NCI-H1694 treated with DMSO at 0.1 percent for 48 hours (cell line): Measurements from ENCODE around the gene CCDC82.

Experiments
- DNase-seq: peaks from one replicate; lab custom pipeline; 2025; lab: John Stamatoyannopoulos, UW

CCDC82 gene

DNA sequence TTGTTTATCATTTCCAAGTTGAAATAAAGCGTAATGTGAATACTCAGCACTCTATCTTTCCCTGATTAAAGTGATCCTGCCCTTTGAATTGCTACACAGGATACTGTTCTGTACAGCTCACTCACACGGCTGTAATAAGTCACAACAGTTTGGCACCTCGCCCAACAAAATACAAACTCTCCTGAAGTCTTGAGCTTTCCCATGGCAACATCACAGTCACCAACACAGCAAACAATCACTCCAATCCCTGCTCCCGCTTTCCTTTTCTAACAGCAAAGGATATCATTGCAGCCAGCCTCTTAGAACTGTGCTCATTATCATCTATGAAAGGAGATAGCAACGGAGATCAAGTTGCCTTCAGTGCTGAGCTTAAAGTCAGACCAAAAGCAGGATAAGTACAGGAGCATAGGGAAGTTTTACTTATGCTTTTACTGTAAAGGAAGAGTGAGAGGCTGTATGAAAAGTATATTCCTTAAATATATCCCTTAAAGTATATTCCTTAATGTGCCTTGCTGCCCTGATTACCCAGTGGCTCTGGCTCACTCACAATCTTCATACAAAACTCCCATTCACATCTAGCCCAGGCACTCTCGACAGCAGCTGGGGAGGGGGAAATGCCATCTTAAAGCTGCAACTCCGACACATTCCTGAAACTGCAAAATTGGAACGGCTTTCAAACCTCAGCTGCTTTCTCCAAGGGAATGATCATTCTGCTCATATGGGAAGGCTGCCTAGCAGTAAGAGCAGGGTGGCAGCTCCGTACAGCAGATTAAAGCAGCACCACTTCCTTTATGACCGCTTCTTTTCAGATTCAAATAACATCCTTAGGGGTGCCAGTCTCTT, 82.6 kb downstream of the CCDC82 start:
- DNase-seq = no peak

DNA sequence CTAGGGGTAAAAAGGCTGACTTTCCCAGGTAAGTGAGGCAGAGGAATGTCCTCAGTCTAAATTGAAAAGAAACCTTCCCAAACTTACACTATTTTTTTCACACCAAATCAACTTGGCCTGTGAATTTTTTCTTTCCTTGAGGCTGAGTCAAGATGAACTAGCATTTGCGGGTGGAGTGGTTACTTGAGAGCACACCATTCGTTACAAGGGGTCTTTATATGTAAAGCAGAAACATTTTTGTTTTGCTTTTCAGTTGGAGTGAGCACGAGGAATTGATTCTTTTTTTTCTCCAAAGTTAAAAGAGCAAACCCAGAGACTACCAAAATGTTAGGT, 83.1 kb downstream of the CCDC82 start:
- DNase-seq = no peak

DNA sequence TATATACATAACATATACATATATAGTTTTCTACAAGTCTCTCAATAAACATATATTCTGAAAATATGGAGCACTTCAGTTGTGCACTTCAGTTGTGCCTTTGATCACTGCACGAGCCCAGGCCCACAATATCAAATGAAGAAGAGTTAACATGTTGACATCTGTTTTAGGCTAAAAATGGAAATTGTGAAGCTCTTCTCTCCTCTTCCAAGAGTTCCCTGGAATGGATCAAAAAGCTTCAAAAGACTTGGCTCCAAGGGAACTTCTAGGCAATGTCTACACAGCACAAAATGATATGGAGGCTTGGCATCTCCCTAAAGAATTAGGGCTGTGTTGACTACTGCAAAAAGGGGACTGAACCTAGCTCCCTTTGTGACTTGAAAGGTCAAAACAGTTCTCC, 83.6 kb downstream of the CCDC82 start:
- no peak for DNase-seq

DNA sequence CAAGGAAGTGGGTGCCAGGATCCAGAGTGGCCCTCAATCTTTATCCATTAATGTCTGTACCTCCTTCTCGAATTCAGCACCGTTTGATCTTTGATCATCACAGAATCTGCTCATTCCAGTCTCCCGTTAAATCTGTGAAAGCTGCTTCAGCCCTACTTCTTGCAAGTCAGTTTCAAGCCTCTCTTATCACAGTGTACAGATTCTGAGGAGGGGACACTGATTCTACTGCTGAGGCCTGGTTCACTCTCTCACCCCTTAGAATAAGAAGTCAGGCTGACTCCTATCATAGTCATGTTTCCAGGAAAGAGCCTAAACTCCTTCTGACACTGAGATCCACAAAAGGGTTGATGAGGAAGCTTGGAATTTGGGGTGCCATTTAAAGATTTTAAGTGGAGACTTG, 85.7 kb downstream of the CCDC82 start:
- no peak for DNase-seq

DNA sequence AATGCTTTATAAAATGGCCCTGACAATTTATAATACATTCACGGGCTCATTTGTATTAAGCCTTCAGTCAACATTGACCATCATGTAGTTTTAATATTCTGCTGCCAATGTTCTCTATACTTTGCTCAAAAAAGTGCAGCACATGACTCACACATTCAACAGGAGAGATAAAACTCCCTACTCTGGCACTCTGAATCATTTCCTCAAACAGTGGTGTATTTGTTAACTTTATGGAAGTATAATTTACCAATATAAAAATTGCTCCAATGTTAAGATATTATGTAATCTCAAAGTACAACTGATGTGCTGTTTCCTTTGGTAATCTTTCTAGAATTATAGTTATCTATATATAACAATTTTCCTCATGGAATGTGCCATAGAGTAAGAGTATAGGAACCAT, 86.6 kb downstream of the CCDC82 start:
- no peak for DNase-seq
